GM12865 (cell line): ENCODE measurements around the gene NUDT22.

Experiments
- DNase-seq: peaks from one replicate; pipeline ENCODE4 v3.0.0; 2010; ENCODE audit warnings: low read depth
- H3K4me3 ChIP-seq: 2 replicates; pipeline ENCODE4 v1.5.1; 2011; ENCODE audit warnings: mild to moderate bottlenecking, low read depth, low read length, control low read depth
- CTCF ChIP-seq: IDR thresholded peaks from 2 replicates; pipeline ENCODE4 v1.5.1; 2011; ENCODE audit warnings: low read length, control low read depth, low read depth, inconsistent platforms; ENCODE audit not compliant: insufficient read depth; ENCODE audit errors: missing control alignments

Gene NUDT22

GRCh38 chr11:64246871-64247728, 21.0 kb downstream of the NUDT22 start, which contains the start of gene PPP1R14B:
Gene PPP1R14B, minus strand, starts transcription at chr11:64246943. Its CDS starts 270 bp downstream, at chr11:64246673.
- DNase-seq, result peak; percentile 83
- H3K4me3 ChIP-seq, result peak within 1 kb of the TSS; percentile 98
- TF ChIP-seq CTCF, result no peak

- no peak for DNase-seq
- no peak overlapping the region for H3K4me3 ChIP-seq
- TF ChIP-seq CTCF, result no peak
Measured at GRCh38 chr11:64247729-64248531, 21.9 kb downstream of the NUDT22 start.

GRCh38 chr11:64248578-64248977, 22.5 kb downstream of the NUDT22 start:
- no peak for TF ChIP-seq CTCF
- H3K4me3 ChIP-seq, result no peak overlapping the region
- no peak for DNase-seq

GRCh38 chr11:64249038-64249437, 23.0 kb downstream of the NUDT22 start:
- H3K4me3 ChIP-seq, result no peak overlapping the region
- no peak for TF ChIP-seq CTCF

GRCh38 chr11:64249563-64250414, 23.7 kb downstream of the NUDT22 start:
- no peak for DNase-seq
- no peak for TF ChIP-seq CTCF
- no peak overlapping the region for H3K4me3 ChIP-seq

More at GRCh38 chr11:64249038-64249437, 23.0 kb downstream of the NUDT22 start:
- DNase-seq, result no peak

GRCh38 chr11:64250415-64251015, 24.4 kb downstream of the NUDT22 start:
- TF ChIP-seq CTCF, result no peak
- H3K4me3 ChIP-seq, result peak overlapping the region; percentile 56; the same call in 1 of the 2 replicates
- DNase-seq, result no peak
